Measurements from ENCODE around the gene SERGEF. TPM values are rescaled to one million over a fixed set of nuclear protein-coding genes. Genes with fewer than 3 reads are reported as not detected.

The SERGEF gene
- total and polyA plus RNA-seq, 8 donors: 16.2 to 26.1 (median 19.7) TPM

GRCh38 chr11:17828311-17828751 lies 184.5 kb downstream of the SERGEF start:
- no peak overlapping the region for H3K4me3 ChIP-seq
- intact Hi-C loops (cut with DNase I): no loop called here
- ATAC-seq (peak; percentile 78), DNase-seq (peak in 3 of 4 donors; percentile 39 to 89 (median 73))
- H3K4me1 ChIP-seq: peaks cover 0 to 5% of the 10 kb centered on the region in 2 donors
- no peaks in the 10 kb centered on the region for H3K9me3 ChIP-seq
- no peak for TF ChIP-seq CTCF (IDR thresholded peaks at IDR 0.05)
- H3K27me3 ChIP-seq: no peaks in the 10 kb centered on the region
- H3K36me3 ChIP-seq: no peaks in the 10 kb centered on the region
- H3K27ac ChIP-seq: no peak overlapping the region

GRCh38 chr11:17827006-17827405 lies 185.8 kb downstream of the SERGEF start:
- H3K9me3 ChIP-seq: no peaks in the 10 kb centered on the region
- H3K4me1 ChIP-seq: peaks cover 11 to 12% of the 10 kb centered on the region in 2 donors
- no peak for ATAC-seq
- no peak overlapping the region for H3K27ac ChIP-seq
- no peaks in the 10 kb centered on the region for H3K27me3 ChIP-seq
- no peaks in the 10 kb centered on the region for H3K36me3 ChIP-seq
- DNase-seq: no peak
- no peak overlapping the region for H3K4me3 ChIP-seq
- TF ChIP-seq CTCF (IDR thresholded peaks at IDR 0.05): no peak
- intact Hi-C loops (cut with DNase I): no loop called here

- no peaks in the 10 kb centered on the region for H3K36me3 ChIP-seq
- peaks cover 7 to 16% of the 10 kb centered on the region in 2 donors for H3K4me1 ChIP-seq
- ATAC-seq: no peak
- intact Hi-C loops (cut with DNase I): no loop called here
- no peak for TF ChIP-seq CTCF (IDR thresholded peaks at IDR 0.05)
- peak overlapping the region in 1 of 2 donors; percentile 43 for H3K27ac ChIP-seq
- H3K27me3 ChIP-seq: no peaks in the 10 kb centered on the region
- H3K9me3 ChIP-seq: no peaks in the 10 kb centered on the region
- no peak for DNase-seq
- H3K4me3 ChIP-seq: no peak overlapping the region
Observed at GRCh38 chr11:17822401-17822781, 190.5 kb downstream of the SERGEF start.

- TF ChIP-seq CTCF (IDR thresholded peaks at IDR 0.05): no peak
- ATAC-seq (peak; percentile 55), DNase-seq (peak in 2 of 4 donors; percentile 50 to 66)
- Histone ChIP-seq H3K27ac (peak overlapping the region in 1 of 2 donors; percentile 43), H3K4me1 (peaks cover 7 to 16% of the 10 kb centered on the region in 2 donors), H3K36me3 (no peaks in the 10 kb centered on the region), H3K4me3 (no peak overlapping the region), H3K27me3 (no peaks in the 10 kb centered on the region), H3K9me3 (no peaks in the 10 kb centered on the region)
- intact Hi-C loops (cut with DNase I): no loop called here
Observed at GRCh38 chr11:17821648-17822400, 191.0 kb downstream of the SERGEF start.

- DNase-seq: peak in 1 of 4 donors; percentile 40
- Histone ChIP-seq H3K4me1 (no peaks in the 10 kb centered on the region), H3K27me3 (no peaks in the 10 kb centered on the region), H3K27ac (no peak overlapping the region), H3K4me3 (no peak overlapping the region), H3K36me3 (no peaks in the 10 kb centered on the region), H3K9me3 (no peaks in the 10 kb centered on the region)
- intact Hi-C loops (cut with DNase I): no loop called here
- no peak for TF ChIP-seq CTCF (IDR thresholded peaks at IDR 0.05)
- no peak for ATAC-seq
Observed at GRCh38 chr11:17816232-17816931, 196.5 kb downstream of the SERGEF start.

All from left lung (tissue), 10 donors.